A549 (cell line): ENCODE measurements around the gene PMP22.

Experiments used
- CBX8 ChIP-seq: fragments of 200-600 bp; sonication (generic); IDR thresholded peaks from 2 replicates; pipeline ENCODE4 v1.6.1; 2016
- CEBPB ChIP-seq, 2 experiments: fragments of >200 bp in 1 of 2; sonication (Bioruptor Twin) in 1 of 2; formaldehyde crosslinking in 1 of 2; IDR thresholded peaks; 2 replicates each; pipeline ENCODE4 v1.6.1; 2012 to 2016
- CTCF ChIP-seq: fragments of >200 bp; sonication (Bioruptor Twin); formaldehyde crosslinking; IDR thresholded peaks from 3 replicates; pipeline ENCODE4 v1.5.1; 2016
- EP300 ChIP-seq, 2 experiments: fragments of >200 bp; sonication (Bioruptor Twin); formaldehyde crosslinking; IDR thresholded peaks; 2 replicates in 1 of 2; 3 replicates in 1 of 2; pipeline ENCODE4 v1.6.1; 2016 to 2017
- KDM5A ChIP-seq: fragments of 200-600 bp; sonication (generic); IDR thresholded peaks from 2 replicates; pipeline ENCODE4 v1.6.1; 2016; ENCODE audit warnings: antibody characterized with exemption, mild to moderate bottlenecking
- PBX3 ChIP-seq: IDR thresholded peaks from 2 replicates; pipeline ENCODE4 v1.6.1; 2012
- POLR2A ChIP-seq: IDR thresholded peaks from 2 replicates; pipeline ENCODE4 v1.6.1; 2012; ENCODE audit warnings: mild to moderate bottlenecking, low read length
- REST ChIP-seq: fragments of 200-600 bp; sonication (generic); IDR thresholded peaks from 2 replicates; pipeline ENCODE4 v1.6.1; 2016; ENCODE audit warnings: antibody characterized with exemption, mild to moderate bottlenecking, moderate library complexity
- SMC3 ChIP-seq: fragments of >200 bp; sonication (Bioruptor Twin); formaldehyde crosslinking; IDR thresholded peaks from 3 replicates; pipeline ENCODE4 v1.6.1; 2018; ENCODE audit warnings: inconsistent platforms
- ZFP36 ChIP-seq: fragments of 450-650 bp; IDR thresholded peaks from 2 replicates; pipeline ENCODE4 v1.6.1; 2014; ENCODE audit warnings: borderline replicate concordance; ENCODE audit not compliant: partially characterized antibody

GRCh38 chr17:15210247-15210646, 54.9 kb downstream of the PMP22 start:
- TF ChIP-seq CEBPB (IDR thresholded peaks at IDR 0.05): no peak
- no peak for TF ChIP-seq CTCF
- no peak for TF ChIP-seq POLR2A
- TF ChIP-seq SMC3: no peak
- no peak for TF ChIP-seq KDM5A
- TF ChIP-seq EP300 (IDR thresholded peaks at IDR 0.05): no peak
- no peak for TF ChIP-seq ZFP36
- TF ChIP-seq REST: no peak
- no peak for TF ChIP-seq PBX3
- no peak for TF ChIP-seq CBX8
